Breast epithelium (tissue), 3 donors: ENCODE measurements around the gene RPL12.

ENCODE experiments used
- POLR2A ChIP-seq: fragments of 450-650 bp; IDR thresholded peaks from one replicate; pipeline ENCODE4 v1.6.1; 2016; ENCODE audit warnings: antibody characterized with exemption, mild to moderate bottlenecking, moderate library complexity
- POLR2AphosphoS5 ChIP-seq, 3 donors: sonication (generic); formaldehyde crosslinking; IDR thresholded peaks; one replicate each; pipeline ENCODE4 v1.6.1; 2017; ENCODE audit warnings: antibody characterized with exemption in 3 of 3
- TF ChIP-seq, protein P1 (sequence below), 3 donors: fragments of 450-650 bp; IDR thresholded peaks; one replicate each; pipeline ENCODE4 v1.5.1; 2016 to 2017; ENCODE audit warnings: antibody characterized with exemption in 3 of 3, mild to moderate bottlenecking in 3 of 3, moderate library complexity in 3 of 3

DNA sequence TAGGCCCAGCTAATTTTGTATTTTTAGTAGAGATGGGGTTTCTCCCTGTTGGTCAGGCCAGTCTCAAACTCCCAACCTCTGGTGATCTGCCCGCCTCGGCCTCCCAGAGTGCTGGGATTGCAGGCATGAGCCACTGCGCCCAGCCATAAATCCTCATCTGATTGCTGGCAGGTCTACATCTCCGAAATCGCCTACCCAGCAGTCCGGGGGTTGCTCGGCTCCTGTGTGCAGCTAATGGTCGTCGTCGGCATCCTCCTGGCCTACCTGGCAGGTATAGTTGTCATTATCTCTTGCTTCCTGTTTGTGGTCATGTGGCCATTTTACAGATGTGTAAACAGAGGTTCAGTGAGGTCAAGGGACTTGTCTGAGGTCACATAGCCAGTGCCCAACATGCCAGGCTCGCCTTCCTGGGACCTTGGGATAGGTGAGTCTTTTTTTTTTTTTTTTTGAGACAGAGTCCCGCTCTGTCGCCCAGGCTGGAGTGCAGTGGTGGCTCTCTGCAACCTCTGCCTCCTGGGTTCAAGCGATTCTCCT is 51.4 kb downstream of the RPL12 start:
- TF ChIP-seq, protein P1, sequence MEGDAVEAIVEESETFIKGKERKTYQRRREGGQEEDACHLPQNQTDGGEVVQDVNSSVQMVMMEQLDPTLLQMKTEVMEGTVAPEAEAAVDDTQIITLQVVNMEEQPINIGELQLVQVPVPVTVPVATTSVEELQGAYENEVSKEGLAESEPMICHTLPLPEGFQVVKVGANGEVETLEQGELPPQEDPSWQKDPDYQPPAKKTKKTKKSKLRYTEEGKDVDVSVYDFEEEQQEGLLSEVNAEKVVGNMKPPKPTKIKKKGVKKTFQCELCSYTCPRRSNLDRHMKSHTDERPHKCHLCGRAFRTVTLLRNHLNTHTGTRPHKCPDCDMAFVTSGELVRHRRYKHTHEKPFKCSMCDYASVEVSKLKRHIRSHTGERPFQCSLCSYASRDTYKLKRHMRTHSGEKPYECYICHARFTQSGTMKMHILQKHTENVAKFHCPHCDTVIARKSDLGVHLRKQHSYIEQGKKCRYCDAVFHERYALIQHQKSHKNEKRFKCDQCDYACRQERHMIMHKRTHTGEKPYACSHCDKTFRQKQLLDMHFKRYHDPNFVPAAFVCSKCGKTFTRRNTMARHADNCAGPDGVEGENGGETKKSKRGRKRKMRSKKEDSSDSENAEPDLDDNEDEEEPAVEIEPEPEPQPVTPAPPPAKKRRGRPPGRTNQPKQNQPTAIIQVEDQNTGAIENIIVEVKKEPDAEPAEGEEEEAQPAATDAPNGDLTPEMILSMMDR (IDR thresholded peaks at IDR 0.05) = no peak
- TF ChIP-seq POLR2A (no peak), POLR2AphosphoS5 (IDR thresholded peaks at IDR 0.05) (no peak)
